ENCODE results near the gene FOXN1. TPM values are rescaled to one million over a fixed set of nuclear protein-coding genes. Genes with fewer than 3 reads are reported as not detected.

The FOXN1 gene
- total and polyA plus RNA-seq, 10 of the 15 experiments (the other 5 are each of a cell fraction or from before 2014, with no cell fraction given), result not detected

DNA sequence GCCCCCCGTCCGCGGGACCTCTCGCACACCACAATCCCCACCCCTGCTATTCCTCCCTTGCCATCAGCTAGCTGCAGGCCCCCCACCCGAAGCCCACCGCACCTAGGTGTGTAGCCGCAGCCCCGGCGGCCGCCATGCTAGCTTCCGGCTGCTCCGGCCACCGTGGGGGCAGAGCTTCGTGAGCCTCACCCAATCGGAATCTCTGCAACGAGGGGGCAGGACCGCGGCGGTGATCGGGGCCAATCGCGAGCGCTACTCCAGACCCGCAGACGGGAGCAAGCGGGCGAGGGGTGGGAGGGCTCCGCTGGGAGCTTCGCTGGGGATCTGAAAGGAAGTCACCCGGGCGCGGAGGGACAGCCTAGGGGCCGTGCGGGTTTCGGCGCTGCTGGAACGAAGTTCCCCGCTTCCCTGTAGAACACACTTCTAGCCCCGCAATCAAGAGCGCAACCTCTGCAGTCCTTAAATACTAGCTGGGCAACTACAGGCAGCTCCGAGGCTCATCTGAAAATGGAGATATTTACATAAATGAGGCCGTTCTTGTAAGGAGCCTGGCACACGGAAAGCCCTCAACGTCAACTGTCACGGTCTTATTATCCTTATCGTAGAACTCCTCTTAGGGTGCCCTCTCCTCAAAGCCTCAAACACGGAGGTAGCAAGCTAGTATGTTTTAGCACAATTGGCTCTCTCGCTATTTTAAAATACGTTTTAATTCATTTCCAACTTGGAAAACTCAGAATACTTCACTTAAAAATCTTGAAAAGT, 65.4 kb downstream of the FOXN1 start, which contains the start of gene PIGS (continued):
- TF ChIP-seq, protein P1, sequence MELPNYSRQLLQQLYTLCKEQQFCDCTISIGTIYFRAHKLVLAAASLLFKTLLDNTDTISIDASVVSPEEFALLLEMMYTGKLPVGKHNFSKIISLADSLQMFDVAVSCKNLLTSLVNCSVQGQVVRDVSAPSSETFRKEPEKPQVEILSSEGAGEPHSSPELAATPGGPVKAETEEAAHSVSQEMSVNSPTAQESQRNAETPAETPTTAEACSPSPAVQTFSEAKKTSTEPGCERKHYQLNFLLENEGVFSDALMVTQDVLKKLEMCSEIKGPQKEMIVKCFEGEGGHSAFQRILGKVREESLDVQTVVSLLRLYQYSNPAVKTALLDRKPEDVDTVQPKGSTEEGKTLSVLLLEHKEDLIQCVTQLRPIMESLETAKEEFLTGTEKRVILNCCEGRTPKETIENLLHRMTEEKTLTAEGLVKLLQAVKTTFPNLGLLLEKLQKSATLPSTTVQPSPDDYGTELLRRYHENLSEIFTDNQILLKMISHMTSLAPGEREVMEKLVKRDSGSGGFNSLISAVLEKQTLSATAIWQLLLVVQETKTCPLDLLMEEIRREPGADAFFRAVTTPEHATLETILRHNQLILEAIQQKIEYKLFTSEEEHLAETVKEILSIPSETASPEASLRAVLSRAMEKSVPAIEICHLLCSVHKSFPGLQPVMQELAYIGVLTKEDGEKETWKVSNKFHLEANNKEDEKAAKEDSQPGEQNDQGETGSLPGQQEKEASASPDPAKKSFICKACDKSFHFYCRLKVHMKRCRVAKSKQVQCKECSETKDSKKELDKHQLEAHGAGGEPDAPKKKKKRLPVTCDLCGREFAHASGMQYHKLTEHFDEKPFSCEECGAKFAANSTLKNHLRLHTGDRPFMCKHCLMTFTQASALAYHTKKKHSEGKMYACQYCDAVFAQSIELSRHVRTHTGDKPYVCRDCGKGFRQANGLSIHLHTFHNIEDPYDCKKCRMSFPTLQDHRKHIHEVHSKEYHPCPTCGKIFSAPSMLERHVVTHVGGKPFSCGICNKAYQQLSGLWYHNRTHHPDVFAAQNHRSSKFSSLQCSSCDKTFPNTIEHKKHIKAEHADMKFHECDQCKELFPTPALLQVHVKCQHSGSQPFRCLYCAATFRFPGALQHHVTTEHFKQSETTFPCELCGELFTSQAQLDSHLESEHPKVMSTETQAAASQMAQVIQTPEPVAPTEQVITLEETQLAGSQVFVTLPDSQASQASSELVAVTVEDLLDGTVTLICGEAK (IDR thresholded peaks at IDR 0.05; ENCODE audit: borderline replicate concordance), result peak; percentile 84; the same call in 1 of the 2 replicates
- TF ChIP-seq, protein P2, sequence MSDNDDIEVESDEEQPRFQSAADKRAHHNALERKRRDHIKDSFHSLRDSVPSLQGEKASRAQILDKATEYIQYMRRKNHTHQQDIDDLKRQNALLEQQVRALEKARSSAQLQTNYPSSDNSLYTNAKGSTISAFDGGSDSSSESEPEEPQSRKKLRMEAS (IDR thresholded peaks at IDR 0.05; ENCODE audit: low read depth, low read length), result no peak
- TF ChIP-seq PML (IDR thresholded peaks at IDR 0.05; ENCODE audit: low read length) (no peak), CBX5 (IDR thresholded peaks at IDR 0.05; ENCODE audit: low read depth) (no peak), SMAD5 (IDR thresholded peaks at IDR 0.05; ENCODE audit: low read depth) (peak; percentile 66; the same call in 1 of the 2 replicates), ZNF384 (IDR thresholded peaks at IDR 0.05; ENCODE audit: borderline replicate concordance, low read depth, low read length) (no peak), STAT3 (IDR thresholded peaks at IDR 0.05; ENCODE audit: low read depth, low read length) (no peak), RFX5 (IDR thresholded peaks at IDR 0.05; ENCODE audit: low read depth, low read length) (peak; percentile 70; the same call in 1 of the 2 replicates), YY1 (IDR thresholded peaks at IDR 0.05; ENCODE audit: low read depth, low read length) (peak; percentile 96), NFXL1 (IDR thresholded peaks at IDR 0.05; ENCODE audit: borderline replicate concordance) (no peak), CHD2 (IDR thresholded peaks at IDR 0.05; ENCODE audit: borderline replicate concordance, low read depth, low read length) (no peak; the same call in 1 of the 2 replicates), NRF1 (conservative IDR thresholded peaks at IDR 0.05; ENCODE audit: low read depth, low read length) (no peak), SP1 (IDR thresholded peaks at IDR 0.05; ENCODE audit: low read depth, low read length) (peak; percentile 79), GABPA (IDR thresholded peaks at IDR 0.05; ENCODE audit: low read depth) (peak; percentile 80; the same call in 1 of the 2 replicates), SRF (IDR thresholded peaks at IDR 0.05; ENCODE audit: low read depth in 2 of 2, low read length in 2 of 2) (no peak), POLR2AphosphoS5 (IDR thresholded peaks at IDR 0.05; ENCODE audit: low read length) (peak; percentile 75), MYB (IDR thresholded peaks at IDR 0.05; ENCODE audit: borderline replicate concordance, low read depth, low read length) (no peak), BHLHE40 (IDR thresholded peaks at IDR 0.05; ENCODE audit: borderline replicate concordance in 1 of 2, low read depth in 2 of 2, low read length in 1 of 2) (peak; percentile 17 to 31; a peak in 2 of 4 replicates), SMAD1 (IDR thresholded peaks at IDR 0.05; ENCODE audit: low read depth, partially characterized antibody) (no peak)
- TF ChIP-seq, protein P3, sequence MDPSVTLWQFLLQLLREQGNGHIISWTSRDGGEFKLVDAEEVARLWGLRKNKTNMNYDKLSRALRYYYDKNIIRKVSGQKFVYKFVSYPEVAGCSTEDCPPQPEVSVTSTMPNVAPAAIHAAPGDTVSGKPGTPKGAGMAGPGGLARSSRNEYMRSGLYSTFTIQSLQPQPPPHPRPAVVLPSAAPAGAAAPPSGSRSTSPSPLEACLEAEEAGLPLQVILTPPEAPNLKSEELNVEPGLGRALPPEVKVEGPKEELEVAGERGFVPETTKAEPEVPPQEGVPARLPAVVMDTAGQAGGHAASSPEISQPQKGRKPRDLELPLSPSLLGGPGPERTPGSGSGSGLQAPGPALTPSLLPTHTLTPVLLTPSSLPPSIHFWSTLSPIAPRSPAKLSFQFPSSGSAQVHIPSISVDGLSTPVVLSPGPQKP (IDR thresholded peaks at IDR 0.05; ENCODE audit: low read depth, low read length), result 0 out of 2 replicates have a peak, but pooled peaks have one; percentile 53
- TF ChIP-seq, protein P4, sequence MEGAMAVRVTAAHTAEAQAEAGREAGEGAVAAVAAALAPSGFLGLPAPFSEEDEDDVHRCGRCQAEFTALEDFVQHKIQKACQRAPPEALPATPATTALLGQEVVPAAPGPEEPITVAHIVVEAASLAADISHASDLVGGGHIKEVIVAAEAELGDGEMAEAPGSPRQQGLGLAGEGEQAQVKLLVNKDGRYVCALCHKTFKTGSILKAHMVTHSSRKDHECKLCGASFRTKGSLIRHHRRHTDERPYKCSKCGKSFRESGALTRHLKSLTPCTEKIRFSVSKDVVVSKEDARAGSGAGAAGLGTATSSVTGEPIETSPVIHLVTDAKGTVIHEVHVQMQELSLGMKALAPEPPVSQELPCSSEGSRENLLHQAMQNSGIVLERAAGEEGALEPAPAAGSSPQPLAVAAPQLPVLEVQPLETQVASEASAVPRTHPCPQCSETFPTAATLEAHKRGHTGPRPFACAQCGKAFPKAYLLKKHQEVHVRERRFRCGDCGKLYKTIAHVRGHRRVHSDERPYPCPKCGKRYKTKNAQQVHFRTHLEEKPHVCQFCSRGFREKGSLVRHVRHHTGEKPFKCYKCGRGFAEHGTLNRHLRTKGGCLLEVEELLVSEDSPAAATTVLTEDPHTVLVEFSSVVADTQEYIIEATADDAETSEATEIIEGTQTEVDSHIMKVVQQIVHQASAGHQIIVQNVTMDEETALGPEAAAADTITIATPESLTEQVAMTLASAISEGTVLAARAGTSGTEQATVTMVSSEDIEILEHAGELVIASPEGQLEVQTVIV (IDR thresholded peaks at IDR 0.05; ENCODE audit: borderline replicate concordance, partially characterized antibody), result no peak
- TF ChIP-seq, protein P5, sequence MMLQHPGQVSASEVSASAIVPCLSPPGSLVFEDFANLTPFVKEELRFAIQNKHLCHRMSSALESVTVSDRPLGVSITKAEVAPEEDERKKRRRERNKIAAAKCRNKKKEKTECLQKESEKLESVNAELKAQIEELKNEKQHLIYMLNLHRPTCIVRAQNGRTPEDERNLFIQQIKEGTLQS (IDR thresholded peaks at IDR 0.05; ENCODE audit: borderline replicate concordance, extremely low read depth, low read depth, low read length), result no peak

Measured in GM12878 (cell line).